K562 (cell line): ENCODE data around the gene NCKAP1. TPM values are rescaled to one million over a fixed set of nuclear protein-coding genes. Genes with fewer than 3 reads are reported as not detected.

ENCODE experiments used
- CHD1 ChIP-seq: fragments of 200-600 bp; sonication (generic); IDR thresholded peaks from one replicate; pipeline ENCODE4 v1.6.1; 2012; ENCODE audit warnings: mild to moderate bottlenecking, moderate library complexity, low read length, inconsistent platforms
- POLR2G ChIP-seq: fragments of 200-400 bp; formaldehyde crosslinking; IDR thresholded peaks from 2 replicates; pipeline ENCODE4 v1.6.1; 2017; ENCODE audit warnings: low read depth, mild to moderate bottlenecking, antibody characterized with exemption, low read length, moderate library complexity
- SMARCA4 ChIP-seq: fragments of 450-650 bp; IDR thresholded peaks from 2 replicates; pipeline ENCODE4 v1.6.1; 2016
- TSC22D4 ChIP-seq: fragments of 450-650 bp; IDR thresholded peaks from 2 replicates; pipeline ENCODE4 v1.6.1; 2016; ENCODE audit warnings: missing genetic modification characterization, missing biosample characterization, control low read depth
- ZZZ3 ChIP-seq: fragments of 450-650 bp; IDR thresholded peaks from 2 replicates; pipeline ENCODE4 v1.6.1; 2016; ENCODE audit warnings: antibody characterized with exemption, mild to moderate bottlenecking, moderate library complexity
- polyA plus RNA-seq, 8 experiments: library from polyadenylated mRNA; depleted of rRNA in 4 of 8; stranded (reverse) in 5 of 8; unstranded in 3 of 8; fragments of >200 nt; fragmentation: Nextera tagmentation in 2 of 8; fragmentation: Illumina TruSeq in 1 of 8; extraction: Ambion mirVana in 2 of 8; extraction: Trizol in 1 of 8; gene quantifications; 2 replicates each; pipeline versions ENCODE4 v1.2.1 to v1.2.3, GENCODE V29; 2011 to 2014; ENCODE audit warnings: inconsistent platforms in 1 of 8, missing spikeins in 1 of 8
- total RNA-seq, 7 experiments: library from RNA; depleted of rRNA in 6 of 7; stranded (reverse); fragments of >200 nt in 6 of 7; fragmentation: Illumina TruSeq in 2 of 7; extraction: Trizol in 2 of 7; gene quantifications; 2 replicates each; pipeline versions ENCODE4 v1.2.1 to v1.2.3, GENCODE V29; 2011 to 2021; ENCODE audit warnings: low replicate concordance in 1 of 7
- TF ChIP-seq, protein P1 (sequence below), 3 experiments: fragments of 200-800 bp in 1 of 3; fragments of 250-450 bp in 1 of 3; fragments of 450-650 bp in 1 of 3; sonication (Bioruptor Pico) in 1 of 3; sonication (Bioruptor generic) in 1 of 3; formaldehyde crosslinking in 1 of 3; IDR thresholded peaks; 2 replicates each; pipeline versions ENCODE4 v1.6.1 to v1.8.0; 2016 to 2022; ENCODE audit warnings: mild to moderate bottlenecking in 2 of 3, missing genetic modification characterization in 2 of 3, missing compliant biosample characterization in 1 of 3, moderate library complexity in 1 of 3

Gene NCKAP1
- total and polyA plus RNA-seq, 9 of the 15 experiments (the other 6 are each of a cell fraction or from before 2014, with no cell fraction given) = 34.0 to 153 (median 88.7) TPM

DNA sequence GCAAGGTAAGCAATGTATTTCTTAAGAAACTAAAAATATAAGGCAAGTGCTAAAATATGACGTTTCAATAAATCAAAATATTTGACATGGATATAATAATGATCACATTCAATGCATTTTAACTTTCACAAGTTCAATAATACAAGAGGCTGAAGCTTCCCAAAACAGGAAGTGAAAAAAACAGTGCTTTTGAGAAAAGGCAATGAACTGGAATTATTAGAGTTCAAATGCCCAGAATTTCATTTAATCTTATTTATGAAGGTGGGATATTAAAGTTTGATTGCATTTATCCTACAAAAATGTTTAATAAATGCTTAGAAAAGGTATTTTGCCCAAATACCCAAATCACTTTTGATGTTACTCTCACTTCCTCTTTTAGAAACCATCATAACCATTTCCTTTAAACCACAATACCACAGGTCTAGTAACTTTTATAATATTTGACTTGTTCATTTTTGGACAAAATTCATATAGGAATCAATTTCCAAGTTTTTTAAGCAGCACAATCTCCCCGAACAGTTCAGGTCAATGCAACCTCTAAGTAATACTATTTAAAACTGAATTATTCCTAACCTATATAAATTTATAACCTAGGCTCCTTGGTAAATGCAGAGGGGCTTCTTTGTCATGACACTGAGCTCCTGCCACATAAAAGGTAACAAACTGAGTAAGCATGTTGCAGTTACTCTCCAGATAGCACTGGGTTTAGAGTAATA is 2.1 kb downstream of the NCKAP1 start (continued):
- TF ChIP-seq, protein P1, sequence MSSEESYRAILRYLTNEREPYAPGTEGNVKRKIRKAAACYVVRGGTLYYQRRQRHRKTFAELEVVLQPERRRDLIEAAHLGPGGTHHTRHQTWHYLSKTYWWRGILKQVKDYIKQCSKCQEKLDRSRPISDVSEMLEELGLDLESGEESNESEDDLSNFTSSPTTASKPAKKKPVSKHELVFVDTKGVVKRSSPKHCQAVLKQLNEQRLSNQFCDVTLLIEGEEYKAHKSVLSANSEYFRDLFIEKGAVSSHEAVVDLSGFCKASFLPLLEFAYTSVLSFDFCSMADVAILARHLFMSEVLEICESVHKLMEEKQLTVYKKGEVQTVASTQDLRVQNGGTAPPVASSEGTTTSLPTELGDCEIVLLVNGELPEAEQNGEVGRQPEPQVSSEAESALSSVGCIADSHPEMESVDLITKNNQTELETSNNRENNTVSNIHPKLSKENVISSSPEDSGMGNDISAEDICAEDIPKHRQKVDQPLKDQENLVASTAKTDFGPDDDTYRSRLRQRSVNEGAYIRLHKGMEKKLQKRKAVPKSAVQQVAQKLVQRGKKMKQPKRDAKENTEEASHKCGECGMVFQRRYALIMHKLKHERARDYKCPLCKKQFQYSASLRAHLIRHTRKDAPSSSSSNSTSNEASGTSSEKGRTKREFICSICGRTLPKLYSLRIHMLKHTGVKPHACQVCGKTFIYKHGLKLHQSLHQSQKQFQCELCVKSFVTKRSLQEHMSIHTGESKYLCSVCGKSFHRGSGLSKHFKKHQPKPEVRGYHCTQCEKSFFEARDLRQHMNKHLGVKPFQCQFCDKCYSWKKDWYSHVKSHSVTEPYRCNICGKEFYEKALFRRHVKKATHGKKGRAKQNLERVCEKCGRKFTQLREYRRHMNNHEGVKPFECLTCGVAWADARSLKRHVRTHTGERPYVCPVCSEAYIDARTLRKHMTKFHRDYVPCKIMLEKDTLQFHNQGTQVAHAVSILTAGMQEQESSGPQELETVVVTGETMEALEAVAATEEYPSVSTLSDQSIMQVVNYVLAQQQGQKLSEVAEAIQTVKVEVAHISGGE (CRISPR knock-in tag; IDR thresholded peaks at IDR 0.05) = peak in 1 of 3 experiments; percentile 50; a peak in 1 of 6 replicates
- TF ChIP-seq SMARCA4 = peak; percentile 50; the same call in 1 of the 2 replicates
- peak; percentile 2 for TF ChIP-seq CHD1
- TF ChIP-seq POLR2G = peak; percentile 53
- 0 out of 2 replicates have a peak, but pooled peaks have one; percentile 13 for TF ChIP-seq ZZZ3
- TF ChIP-seq TSC22D4 (tag) = no peak
